ENCODE results near the gene STK39.

The STK39 gene

GRCh38 chr2:168180483-168180882, 66.9 kb downstream of the STK39 start:
- TF ChIP-seq CTCF (IDR thresholded peaks at IDR 0.05; ENCODE audit: low read length, missing control alignments) = no peak
- no peak for DNase-seq (ENCODE audit: low read depth)
- H3K4me3 ChIP-seq (replicated peaks; ENCODE audit: low read depth, low read length) = no peak overlapping the region

- DNase-seq (ENCODE audit: low read depth) = no peak
- no peak overlapping the region for H3K4me3 ChIP-seq (replicated peaks; ENCODE audit: low read depth, low read length)
- no peak for TF ChIP-seq CTCF (IDR thresholded peaks at IDR 0.05; ENCODE audit: low read length, missing control alignments)
These were observed 67.8 kb downstream of the STK39 start for GRCh38 chr2:168179592-168179991.

GRCh38 chr2:168178520-168179324, 68.7 kb downstream of the STK39 start:
- DNase-seq (ENCODE audit: low read depth) = no peak
- H3K4me3 ChIP-seq (replicated peaks; ENCODE audit: low read depth, low read length) = no peak overlapping the region
- TF ChIP-seq CTCF (IDR thresholded peaks at IDR 0.05; ENCODE audit: low read length, missing control alignments) = no peak

GRCh38 chr2:168176402-168176801, 71.0 kb downstream of the STK39 start:
- no peak for TF ChIP-seq CTCF (IDR thresholded peaks at IDR 0.05; ENCODE audit: low read length, missing control alignments)

GRCh38 chr2:168175469-168175868, 71.9 kb downstream of the STK39 start:
- no peak overlapping the region for H3K4me3 ChIP-seq (replicated peaks; ENCODE audit: low read depth, low read length)
- no peak for TF ChIP-seq CTCF (IDR thresholded peaks at IDR 0.05; ENCODE audit: low read length, missing control alignments)
- no peak for DNase-seq (ENCODE audit: low read depth)

More at GRCh38 chr2:168176402-168176801, 71.0 kb downstream of the STK39 start:
- H3K4me3 ChIP-seq (replicated peaks; ENCODE audit: low read depth, low read length) = no peak overlapping the region
- DNase-seq (ENCODE audit: low read depth) = no peak

- DNase-seq (ENCODE audit: low read depth) = no peak
- no peak overlapping the region for H3K4me3 ChIP-seq (replicated peaks; ENCODE audit: low read depth, low read length)
- no peak for TF ChIP-seq CTCF (IDR thresholded peaks at IDR 0.05; ENCODE audit: low read length, missing control alignments)
These were observed 72.6 kb downstream of the STK39 start for GRCh38 chr2:168174756-168175155.

GRCh38 chr2:168172071-168172470, 75.3 kb downstream of the STK39 start:
- H3K4me3 ChIP-seq (replicated peaks; ENCODE audit: low read depth, low read length) = no peak overlapping the region
- no peak for DNase-seq (ENCODE audit: low read depth)
- no peak for TF ChIP-seq CTCF (IDR thresholded peaks at IDR 0.05; ENCODE audit: low read length, missing control alignments)
